Measurements from ENCODE around the gene ATP5PB.

Gene ATP5PB

GRCh38 chr1:111483166-111483565, 33.9 kb downstream of the ATP5PB start:
- Histone ChIP-seq H3K27me3 (ENCODE audit: control insufficient read depth, insufficient read depth, low read length) (no peaks in the 10 kb centered on the region), H3K36me3 (ENCODE audit: control insufficient read depth, insufficient read depth, low read length) (no peaks in the 10 kb centered on the region), H3K4me1 (ENCODE audit: control insufficient read depth, insufficient read depth, low read length) (no peaks in the 10 kb centered on the region), H3K9ac (ENCODE audit: low read depth, low read length) (no peak overlapping the region), H3K4me3 (ENCODE audit: low read depth, low read length) (no peak overlapping the region), H3K9me3 (ENCODE audit: control insufficient read depth, insufficient read depth, low read length) (no peaks in the 10 kb centered on the region)

GRCh38 chr1:111483876-111484275, 34.6 kb downstream of the ATP5PB start:
- no peaks in the 10 kb centered on the region for H3K36me3 ChIP-seq (ENCODE audit: control insufficient read depth, insufficient read depth, low read length)
- no peak overlapping the region for H3K4me3 ChIP-seq (ENCODE audit: low read depth, low read length)
- H3K4me1 ChIP-seq (ENCODE audit: control insufficient read depth, insufficient read depth, low read length), result no peaks in the 10 kb centered on the region
- H3K9ac ChIP-seq (ENCODE audit: low read depth, low read length), result no peak overlapping the region
- no peaks in the 10 kb centered on the region for H3K9me3 ChIP-seq (ENCODE audit: control insufficient read depth, insufficient read depth, low read length)
- H3K27me3 ChIP-seq (ENCODE audit: control insufficient read depth, insufficient read depth, low read length), result no peaks in the 10 kb centered on the region

GRCh38 chr1:111484391-111485026, 35.2 kb downstream of the ATP5PB start:
- Histone ChIP-seq H3K4me1 (ENCODE audit: control insufficient read depth, insufficient read depth, low read length) (no peaks in the 10 kb centered on the region), H3K4me3 (ENCODE audit: low read depth, low read length) (no peak overlapping the region), H3K27me3 (ENCODE audit: control insufficient read depth, insufficient read depth, low read length) (no peaks in the 10 kb centered on the region), H3K9me3 (ENCODE audit: control insufficient read depth, insufficient read depth, low read length) (no peaks in the 10 kb centered on the region), H3K36me3 (ENCODE audit: control insufficient read depth, insufficient read depth, low read length) (no peaks in the 10 kb centered on the region), H3K9ac (ENCODE audit: low read depth, low read length) (no peak overlapping the region)

GRCh38 chr1:111486431-111486830, 37.2 kb downstream of the ATP5PB start:
- no peaks in the 10 kb centered on the region for H3K4me1 ChIP-seq (ENCODE audit: control insufficient read depth, insufficient read depth, low read length)
- H3K27me3 ChIP-seq (ENCODE audit: control insufficient read depth, insufficient read depth, low read length), result no peaks in the 10 kb centered on the region
- H3K36me3 ChIP-seq (ENCODE audit: control insufficient read depth, insufficient read depth, low read length), result no peaks in the 10 kb centered on the region
- no peak overlapping the region for H3K9ac ChIP-seq (ENCODE audit: low read depth, low read length)
- H3K4me3 ChIP-seq (ENCODE audit: low read depth, low read length), result no peak overlapping the region
- H3K9me3 ChIP-seq (ENCODE audit: control insufficient read depth, insufficient read depth, low read length), result no peaks in the 10 kb centered on the region

GRCh38 chr1:111487133-111487532, 37.9 kb downstream of the ATP5PB start:
- H3K36me3 ChIP-seq (ENCODE audit: control insufficient read depth, insufficient read depth, low read length), result no peaks in the 10 kb centered on the region
- no peak overlapping the region for H3K9ac ChIP-seq (ENCODE audit: low read depth, low read length)
- no peaks in the 10 kb centered on the region for H3K9me3 ChIP-seq (ENCODE audit: control insufficient read depth, insufficient read depth, low read length)
- H3K4me3 ChIP-seq (ENCODE audit: low read depth, low read length), result no peak overlapping the region
- no peaks in the 10 kb centered on the region for H3K27me3 ChIP-seq (ENCODE audit: control insufficient read depth, insufficient read depth, low read length)
- H3K4me1 ChIP-seq (ENCODE audit: control insufficient read depth, insufficient read depth, low read length), result no peaks in the 10 kb centered on the region

GRCh38 chr1:111488669-111489068, 39.4 kb downstream of the ATP5PB start:
- no peaks in the 10 kb centered on the region for H3K27me3 ChIP-seq (ENCODE audit: control insufficient read depth, insufficient read depth, low read length)
- no peak overlapping the region for H3K9ac ChIP-seq (ENCODE audit: low read depth, low read length)
- H3K4me3 ChIP-seq (ENCODE audit: low read depth, low read length), result no peak overlapping the region
- no peaks in the 10 kb centered on the region for H3K9me3 ChIP-seq (ENCODE audit: control insufficient read depth, insufficient read depth, low read length)
- no peaks in the 10 kb centered on the region for H3K36me3 ChIP-seq (ENCODE audit: control insufficient read depth, insufficient read depth, low read length)
- no peaks in the 10 kb centered on the region for H3K4me1 ChIP-seq (ENCODE audit: control insufficient read depth, insufficient read depth, low read length)

GRCh38 chr1:111489604-111490003, 40.3 kb downstream of the ATP5PB start:
- Histone ChIP-seq H3K9me3 (ENCODE audit: control insufficient read depth, insufficient read depth, low read length) (no peaks in the 10 kb centered on the region), H3K4me3 (ENCODE audit: low read depth, low read length) (no peak overlapping the region), H3K36me3 (ENCODE audit: control insufficient read depth, insufficient read depth, low read length) (no peaks in the 10 kb centered on the region), H3K4me1 (ENCODE audit: control insufficient read depth, insufficient read depth, low read length) (no peaks in the 10 kb centered on the region), H3K27me3 (ENCODE audit: control insufficient read depth, insufficient read depth, low read length) (no peaks in the 10 kb centered on the region), H3K9ac (ENCODE audit: low read depth, low read length) (no peak overlapping the region)

GRCh38 chr1:111490220-111490619, 41.0 kb downstream of the ATP5PB start:
- H3K9me3 ChIP-seq (ENCODE audit: control insufficient read depth, insufficient read depth, low read length), result no peaks in the 10 kb centered on the region
- H3K36me3 ChIP-seq (ENCODE audit: control insufficient read depth, insufficient read depth, low read length), result no peaks in the 10 kb centered on the region
- no peaks in the 10 kb centered on the region for H3K27me3 ChIP-seq (ENCODE audit: control insufficient read depth, insufficient read depth, low read length)
- H3K4me3 ChIP-seq (ENCODE audit: low read depth, low read length), result no peak overlapping the region
- no peak overlapping the region for H3K9ac ChIP-seq (ENCODE audit: low read depth, low read length)
- no peaks in the 10 kb centered on the region for H3K4me1 ChIP-seq (ENCODE audit: control insufficient read depth, insufficient read depth, low read length)

GRCh38 chr1:111491070-111491469, 41.8 kb downstream of the ATP5PB start:
- H3K27me3 ChIP-seq (ENCODE audit: control insufficient read depth, insufficient read depth, low read length), result no peaks in the 10 kb centered on the region
- H3K9me3 ChIP-seq (ENCODE audit: control insufficient read depth, insufficient read depth, low read length), result no peaks in the 10 kb centered on the region
- H3K36me3 ChIP-seq (ENCODE audit: control insufficient read depth, insufficient read depth, low read length), result no peaks in the 10 kb centered on the region
- H3K9ac ChIP-seq (ENCODE audit: low read depth, low read length), result no peak overlapping the region
- no peaks in the 10 kb centered on the region for H3K4me1 ChIP-seq (ENCODE audit: control insufficient read depth, insufficient read depth, low read length)
- no peak overlapping the region for H3K4me3 ChIP-seq (ENCODE audit: low read depth, low read length)

- Histone ChIP-seq H3K9ac (ENCODE audit: low read depth, low read length) (no peak overlapping the region), H3K4me3 (ENCODE audit: low read depth, low read length) (no peak overlapping the region), H3K36me3 (ENCODE audit: control insufficient read depth, insufficient read depth, low read length) (no peaks in the 10 kb centered on the region), H3K4me1 (ENCODE audit: control insufficient read depth, insufficient read depth, low read length) (no peaks in the 10 kb centered on the region), H3K27me3 (ENCODE audit: control insufficient read depth, insufficient read depth, low read length) (no peaks in the 10 kb centered on the region), H3K9me3 (ENCODE audit: control insufficient read depth, insufficient read depth, low read length) (no peaks in the 10 kb centered on the region)
Measured at GRCh38 chr1:111496398-111496797, 47.1 kb downstream of the ATP5PB start.

GRCh38 chr1:111497592-111497991, 48.3 kb downstream of the ATP5PB start:
- H3K4me3 ChIP-seq (ENCODE audit: low read depth, low read length), result no peak overlapping the region
- H3K36me3 ChIP-seq (ENCODE audit: control insufficient read depth, insufficient read depth, low read length), result no peaks in the 10 kb centered on the region
- H3K9me3 ChIP-seq (ENCODE audit: control insufficient read depth, insufficient read depth, low read length), result no peaks in the 10 kb centered on the region
- no peaks in the 10 kb centered on the region for H3K4me1 ChIP-seq (ENCODE audit: control insufficient read depth, insufficient read depth, low read length)
- no peak overlapping the region for H3K9ac ChIP-seq (ENCODE audit: low read depth, low read length)
- H3K27me3 ChIP-seq (ENCODE audit: control insufficient read depth, insufficient read depth, low read length), result no peaks in the 10 kb centered on the region

- no peaks in the 10 kb centered on the region for H3K36me3 ChIP-seq (ENCODE audit: control insufficient read depth, insufficient read depth, low read length)
- H3K9ac ChIP-seq (ENCODE audit: low read depth, low read length), result no peak overlapping the region
- no peaks in the 10 kb centered on the region for H3K27me3 ChIP-seq (ENCODE audit: control insufficient read depth, insufficient read depth, low read length)
- H3K9me3 ChIP-seq (ENCODE audit: control insufficient read depth, insufficient read depth, low read length), result no peaks in the 10 kb centered on the region
- no peak overlapping the region for H3K4me3 ChIP-seq (ENCODE audit: low read depth, low read length)
- H3K4me1 ChIP-seq (ENCODE audit: control insufficient read depth, insufficient read depth, low read length), result no peaks in the 10 kb centered on the region
Measured at GRCh38 chr1:111499026-111499785, 49.9 kb downstream of the ATP5PB start.

All from iPS-15b (cell line).